HEK293T (cell line): Measurements from ENCODE around the gene GULP1.

ENCODE experiments used
- FOXM1 ChIP-seq: fragments of 450-650 bp; IDR thresholded peaks from 2 replicates; pipeline ENCODE4 v1.6.1; 2017; ENCODE audit warnings: mild to moderate bottlenecking, borderline replicate concordance
- L3MBTL2 ChIP-seq: fragments of 450-650 bp; conservative IDR thresholded peaks from 2 replicates; pipeline ENCODE4 v1.6.1; 2016; ENCODE audit warnings: mild to moderate bottlenecking
- NFRKB ChIP-seq: fragments of 450-650 bp; IDR thresholded peaks from 2 replicates; pipeline ENCODE4 v1.6.1; 2016; ENCODE audit warnings: mild to moderate bottlenecking, moderate library complexity
- SP1 ChIP-seq: fragments of 450-650 bp; IDR thresholded peaks from 2 replicates; pipeline ENCODE4 v1.6.1; 2017

DNA sequence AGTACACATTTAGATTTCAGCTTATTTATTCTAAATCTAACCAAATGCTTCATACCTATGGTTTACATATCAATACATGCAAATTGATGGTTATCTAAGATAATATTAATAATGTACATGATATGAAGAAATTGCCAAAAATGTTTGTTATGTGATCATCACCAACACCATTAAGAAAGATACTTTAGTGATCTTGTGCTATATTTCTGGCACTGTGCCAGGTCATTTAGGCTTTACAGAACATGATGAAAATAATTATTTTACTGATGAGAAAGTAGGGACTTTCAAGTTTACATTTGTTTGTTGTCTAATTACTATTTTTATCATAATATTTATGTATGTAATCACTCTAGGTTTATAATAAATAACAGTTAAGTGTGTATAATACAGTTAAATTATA lies 158.3 kb downstream of the GULP1 start:
- no peak for TF ChIP-seq L3MBTL2
- TF ChIP-seq NFRKB: no peak
- TF ChIP-seq FOXM1: no peak
- no peak for TF ChIP-seq SP1
